ENCODE measurements around the gene PTMA.

PTMA gene

DNA sequence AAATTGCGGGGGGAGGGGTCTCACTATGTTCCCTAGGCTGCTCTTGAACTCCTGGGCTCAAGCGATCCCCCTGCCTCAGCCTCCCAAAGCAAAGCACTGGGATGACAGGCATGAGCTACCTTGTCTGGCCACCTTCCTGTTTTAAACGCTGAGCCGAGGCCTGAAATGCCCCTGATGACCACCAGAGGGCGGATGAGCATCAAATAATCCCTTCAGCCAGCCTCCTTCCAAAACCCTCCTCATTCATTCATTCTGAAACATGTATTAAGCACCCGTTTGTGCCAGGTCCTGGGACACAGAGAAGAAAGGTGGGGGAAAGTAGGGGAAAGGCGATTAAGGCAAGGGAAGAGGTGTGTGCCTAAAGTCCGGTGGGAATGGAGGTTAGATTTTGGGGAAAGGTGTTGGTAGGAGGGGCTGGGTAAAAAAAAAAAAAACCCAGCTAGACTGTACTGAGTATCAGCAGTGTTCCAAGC is 30.7 kb upstream of the PTMA start:
- no peak for FAIRE-seq
- TF ChIP-seq, protein P1, sequence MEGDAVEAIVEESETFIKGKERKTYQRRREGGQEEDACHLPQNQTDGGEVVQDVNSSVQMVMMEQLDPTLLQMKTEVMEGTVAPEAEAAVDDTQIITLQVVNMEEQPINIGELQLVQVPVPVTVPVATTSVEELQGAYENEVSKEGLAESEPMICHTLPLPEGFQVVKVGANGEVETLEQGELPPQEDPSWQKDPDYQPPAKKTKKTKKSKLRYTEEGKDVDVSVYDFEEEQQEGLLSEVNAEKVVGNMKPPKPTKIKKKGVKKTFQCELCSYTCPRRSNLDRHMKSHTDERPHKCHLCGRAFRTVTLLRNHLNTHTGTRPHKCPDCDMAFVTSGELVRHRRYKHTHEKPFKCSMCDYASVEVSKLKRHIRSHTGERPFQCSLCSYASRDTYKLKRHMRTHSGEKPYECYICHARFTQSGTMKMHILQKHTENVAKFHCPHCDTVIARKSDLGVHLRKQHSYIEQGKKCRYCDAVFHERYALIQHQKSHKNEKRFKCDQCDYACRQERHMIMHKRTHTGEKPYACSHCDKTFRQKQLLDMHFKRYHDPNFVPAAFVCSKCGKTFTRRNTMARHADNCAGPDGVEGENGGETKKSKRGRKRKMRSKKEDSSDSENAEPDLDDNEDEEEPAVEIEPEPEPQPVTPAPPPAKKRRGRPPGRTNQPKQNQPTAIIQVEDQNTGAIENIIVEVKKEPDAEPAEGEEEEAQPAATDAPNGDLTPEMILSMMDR (IDR thresholded peaks at IDR 0.05; ENCODE audit: insufficient read depth, missing control alignments) = peak; percentile 93

DNA sequence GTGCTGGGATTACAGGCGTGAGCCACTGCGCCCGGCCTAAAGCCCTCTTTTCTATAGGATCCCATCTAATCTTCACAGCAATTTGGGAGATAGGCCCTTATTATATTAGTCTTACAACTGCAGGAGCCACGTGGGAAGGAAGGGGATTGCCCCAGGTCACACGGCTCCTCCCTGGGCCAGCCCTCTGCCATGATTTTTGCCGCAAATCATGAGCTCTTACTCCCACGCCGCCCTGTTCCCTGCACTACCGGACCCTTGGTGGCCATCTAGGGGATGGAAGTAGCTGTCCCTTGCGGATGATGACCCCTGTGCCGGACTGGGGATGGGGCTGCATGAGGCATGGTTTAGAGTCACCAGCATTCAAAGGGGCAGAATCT is 28.4 kb upstream of the PTMA start:
- TF ChIP-seq, protein P1 (IDR thresholded peaks at IDR 0.05; ENCODE audit: insufficient read depth, missing control alignments) = no peak
- DNase-seq (ENCODE audit: insufficient read length, low spot score) (no peak), FAIRE-seq (no peak)

More for the DNA sequence above, 30.7 kb upstream of the PTMA start:
- DNase-seq (ENCODE audit: insufficient read length, low spot score) = peak; percentile 85

DNA sequence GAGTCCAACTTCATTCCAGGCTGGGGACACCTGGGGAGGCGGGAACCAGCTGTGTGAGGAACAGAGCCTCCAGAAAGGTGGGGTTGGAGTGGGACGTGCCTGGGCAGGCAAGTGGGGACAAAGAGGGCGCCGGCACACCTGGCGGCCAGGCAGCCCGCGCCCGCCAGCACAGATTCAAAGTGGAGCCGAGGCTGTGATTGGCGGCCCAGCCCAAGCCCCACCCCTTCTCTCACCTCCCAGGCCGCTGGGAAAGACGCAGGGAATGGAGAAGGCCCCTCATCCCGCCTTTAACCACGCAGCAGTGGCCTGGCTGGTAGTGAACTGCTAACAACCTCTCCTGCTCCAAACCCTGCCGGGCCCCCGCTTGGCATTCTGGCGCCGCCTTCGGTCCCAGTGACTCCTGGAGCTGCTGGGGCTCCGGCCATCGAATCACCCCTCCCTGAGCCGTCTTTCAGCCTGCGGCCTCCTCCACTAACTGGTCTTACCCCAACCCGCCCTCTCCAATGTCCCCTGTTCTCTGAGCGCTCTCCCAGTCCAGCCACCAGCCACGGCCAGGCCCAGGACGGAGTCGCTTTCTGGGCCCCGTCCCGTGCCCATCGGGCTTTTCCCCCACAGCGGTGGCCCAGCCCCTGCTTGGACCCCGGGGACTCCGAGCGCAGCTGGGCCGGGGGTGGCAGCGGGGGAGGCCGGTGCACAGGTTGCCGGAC is 27.9 kb upstream of the PTMA start:
- FAIRE-seq (no peak), DNase-seq (ENCODE audit: insufficient read length, low spot score) (no peak)
- TF ChIP-seq, protein P1 (IDR thresholded peaks at IDR 0.05; ENCODE audit: insufficient read depth, missing control alignments) = no peak

DNA sequence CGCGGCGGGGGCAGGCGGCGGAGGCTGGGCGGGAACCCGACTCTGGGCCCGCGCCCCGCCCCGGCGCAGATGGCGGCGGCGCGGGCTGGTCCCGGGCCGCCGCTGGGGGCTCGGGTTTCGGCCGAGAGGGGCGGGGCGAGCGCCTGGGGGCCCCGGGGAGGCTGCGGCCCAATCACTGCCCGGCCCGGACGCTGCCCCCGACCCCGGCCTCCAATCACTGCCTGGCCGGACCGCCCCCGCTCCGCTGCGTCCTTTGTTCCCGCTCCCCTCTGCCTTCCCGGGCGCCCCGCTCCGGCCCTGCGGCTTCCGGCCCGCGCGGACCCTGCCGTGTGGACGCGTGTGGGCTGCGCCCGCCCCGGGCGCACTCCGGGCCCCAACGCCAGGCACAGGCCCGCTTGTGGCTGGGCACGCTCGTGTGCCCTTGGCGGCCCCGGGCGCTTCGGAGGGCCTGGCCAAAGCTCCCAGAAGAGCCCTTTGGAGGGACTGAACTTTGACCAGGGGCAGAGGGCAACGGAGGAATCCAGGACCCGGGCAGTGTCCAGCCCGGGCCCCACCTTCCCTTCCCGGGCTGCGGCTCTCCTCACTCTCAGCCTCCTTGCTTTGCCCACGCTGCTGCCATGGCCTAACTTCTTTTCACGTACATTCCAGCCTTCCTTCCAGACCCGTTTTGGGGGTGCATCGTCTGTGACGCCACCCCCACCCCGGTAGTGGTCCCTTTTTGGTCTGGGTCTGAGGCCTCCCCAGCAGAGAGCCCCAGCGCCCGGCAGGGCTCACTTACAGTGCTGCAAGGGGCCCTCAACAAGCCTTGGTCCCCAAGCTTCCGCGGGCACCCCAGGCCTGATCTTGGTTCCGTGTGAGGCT is 27.1 kb upstream of the PTMA start:
- TF ChIP-seq, protein P1 (IDR thresholded peaks at IDR 0.05; ENCODE audit: insufficient read depth, missing control alignments) = no peak
- DNase-seq (ENCODE audit: insufficient read length, low spot score) (no peak), FAIRE-seq (no peak)

DNA sequence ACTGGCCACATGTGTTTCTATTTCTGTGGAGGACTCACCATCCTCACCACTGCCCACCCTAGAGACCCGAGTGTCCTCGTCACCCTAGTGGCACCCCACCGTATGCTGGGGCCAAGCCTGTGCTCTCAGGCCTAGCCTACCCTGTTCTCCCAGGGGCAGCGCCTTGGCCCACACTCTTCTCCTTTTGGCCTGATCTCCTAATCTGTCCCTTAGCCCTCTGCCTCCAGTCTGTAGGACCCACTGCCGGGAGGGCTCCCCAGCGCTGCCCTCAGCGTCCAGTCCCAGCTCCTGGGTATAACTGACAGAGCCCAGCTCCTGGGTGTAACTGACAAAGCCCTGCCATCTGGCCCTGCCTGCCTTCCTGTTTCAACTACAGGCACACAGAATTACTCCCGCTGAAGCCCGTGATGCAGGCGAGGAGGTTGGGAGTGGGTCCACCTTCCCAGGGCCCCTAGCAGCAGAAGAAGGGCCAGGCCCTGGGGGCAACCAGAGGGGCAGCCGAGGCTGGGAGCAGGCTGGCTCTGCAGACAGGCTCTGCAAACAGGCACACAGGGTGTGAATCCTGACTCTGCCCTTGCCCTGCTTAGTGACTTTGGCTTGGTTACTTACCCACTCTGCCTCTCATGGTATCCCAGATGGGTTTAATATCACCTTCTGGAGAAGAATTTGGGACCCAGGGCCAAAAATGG is 25.6 kb upstream of the PTMA start:
- TF ChIP-seq, protein P1 (IDR thresholded peaks at IDR 0.05; ENCODE audit: insufficient read depth, missing control alignments) = no peak
- no peak for DNase-seq (ENCODE audit: insufficient read length, low spot score)
- FAIRE-seq = no peak

DNA sequence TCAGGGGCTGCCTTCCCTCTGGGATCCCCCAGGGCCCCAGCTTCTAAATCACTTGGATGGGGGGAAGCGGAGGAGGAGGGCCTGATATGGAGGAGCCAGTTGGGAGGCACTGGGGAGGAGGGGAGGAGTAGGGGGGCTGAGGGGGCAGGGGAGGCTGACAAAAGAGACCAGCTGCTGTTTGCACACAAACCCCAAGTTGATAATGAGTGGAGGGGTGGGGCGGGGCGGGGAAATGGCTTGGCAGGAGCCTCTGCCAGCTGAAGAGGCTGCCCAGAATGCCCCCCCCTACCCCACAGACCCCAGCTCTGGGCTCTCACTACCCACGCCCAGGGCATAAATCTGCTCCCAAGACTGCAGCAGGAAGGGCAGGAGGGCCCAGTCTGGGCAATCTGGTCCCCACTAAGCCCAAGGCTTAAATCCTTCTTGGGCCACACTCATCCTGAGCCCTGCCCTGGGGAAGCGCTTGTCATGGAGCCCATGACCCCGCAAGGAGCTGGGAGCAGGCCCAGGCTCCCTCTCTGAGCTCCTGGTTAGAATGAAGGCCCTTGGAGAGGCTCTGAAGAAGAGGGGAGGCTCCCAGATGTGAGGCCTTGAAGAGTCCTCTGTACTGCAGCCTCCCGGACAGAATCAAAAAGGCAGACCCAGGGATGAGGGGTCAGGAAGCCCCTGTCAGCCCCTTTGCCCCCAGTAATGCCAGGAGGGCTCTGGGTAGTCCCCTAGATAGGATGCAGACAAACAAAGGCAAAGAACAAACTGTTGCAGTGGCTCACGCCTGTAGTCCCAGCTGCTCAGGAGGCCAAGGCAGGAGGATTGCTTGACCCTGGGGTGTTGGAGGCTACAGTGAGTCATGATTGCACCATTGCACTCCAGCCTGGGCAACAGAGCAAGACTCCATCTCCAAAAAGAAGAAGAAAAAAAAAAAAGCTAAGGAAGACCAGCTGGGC is 24.8 kb upstream of the PTMA start:
- DNase-seq (ENCODE audit: insufficient read length, low spot score) (no peak), FAIRE-seq (no peak)
- TF ChIP-seq, protein P1 (IDR thresholded peaks at IDR 0.05; ENCODE audit: insufficient read depth, missing control alignments) = no peak
